Stromal cell of bone marrow (primary cell): ENCODE data around the gene SLC9A2.

Source experiments
- DNase-seq: peaks from one replicate; pipeline ENCODE4 v3.0.0-alpha.2; 2012; ENCODE audit warnings: low read depth

SLC9A2 gene

GRCh38 chr2:102618452-102619413 is 620 bp upstream of the SLC9A2 start:
- DNase-seq = no peak

DNA sequence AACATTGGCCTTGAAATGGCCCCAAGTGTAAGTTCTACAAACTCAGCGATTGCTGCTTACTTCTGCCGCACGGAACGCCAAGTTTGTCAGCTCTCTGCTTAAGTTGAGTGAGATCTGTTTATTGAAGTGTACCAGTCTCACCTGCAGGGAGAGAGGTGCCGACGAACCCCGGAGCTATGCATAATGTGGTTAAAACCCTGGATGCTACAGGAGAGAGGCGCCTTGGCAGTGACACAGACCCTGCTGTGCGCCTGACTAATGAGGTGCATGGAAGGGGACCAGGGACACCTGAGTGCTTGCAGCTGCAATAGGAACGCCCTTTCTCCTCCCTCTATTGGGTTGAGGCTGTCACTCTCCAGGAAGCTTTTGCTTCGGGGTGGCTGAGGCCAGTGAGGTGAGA is 979 bp downstream of the SLC9A2 start:
- no peak for DNase-seq

DNA sequence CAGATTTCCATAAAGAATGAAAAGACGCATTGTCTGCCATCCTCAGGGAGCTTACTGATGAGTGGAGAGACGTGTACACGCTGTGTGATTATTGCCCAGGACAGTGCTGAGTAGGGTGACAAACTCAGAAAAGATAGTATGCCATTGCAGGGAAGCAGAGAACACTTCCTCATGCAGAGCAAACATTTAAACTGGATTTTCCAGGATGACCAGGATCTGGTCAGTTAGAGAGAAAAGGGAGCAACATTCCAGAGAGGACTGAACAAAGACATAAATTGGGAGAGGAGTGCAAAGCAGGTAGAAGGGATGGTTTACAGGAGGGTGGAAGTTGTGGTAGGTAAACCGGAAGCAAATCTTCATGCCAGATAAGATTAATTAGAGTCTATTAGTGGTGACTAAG is 2.3 kb downstream of the SLC9A2 start:
- DNase-seq = no peak

DNA sequence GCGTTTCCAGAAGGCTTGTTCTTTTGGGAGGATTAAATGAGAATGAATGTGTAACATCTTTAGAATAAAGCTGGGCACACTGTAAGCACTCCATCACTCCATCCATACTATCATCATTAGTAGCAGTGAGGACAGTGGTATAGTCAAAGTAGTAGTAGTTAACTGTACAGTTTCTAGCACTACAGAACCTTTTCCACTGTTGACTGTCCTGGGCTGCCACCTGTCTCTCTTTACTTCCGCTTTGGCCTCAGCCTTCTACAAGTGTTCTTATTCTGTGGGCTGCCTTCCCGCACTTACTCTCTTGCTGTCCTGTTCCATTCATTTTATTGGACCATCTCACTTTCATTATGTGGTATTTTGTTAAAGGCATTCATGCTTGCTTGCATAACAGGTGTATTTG is 3.3 kb downstream of the SLC9A2 start:
- DNase-seq = no peak

GRCh38 chr2:102630458-102630857 is 11.1 kb downstream of the SLC9A2 start:
- no peak for DNase-seq

DNA sequence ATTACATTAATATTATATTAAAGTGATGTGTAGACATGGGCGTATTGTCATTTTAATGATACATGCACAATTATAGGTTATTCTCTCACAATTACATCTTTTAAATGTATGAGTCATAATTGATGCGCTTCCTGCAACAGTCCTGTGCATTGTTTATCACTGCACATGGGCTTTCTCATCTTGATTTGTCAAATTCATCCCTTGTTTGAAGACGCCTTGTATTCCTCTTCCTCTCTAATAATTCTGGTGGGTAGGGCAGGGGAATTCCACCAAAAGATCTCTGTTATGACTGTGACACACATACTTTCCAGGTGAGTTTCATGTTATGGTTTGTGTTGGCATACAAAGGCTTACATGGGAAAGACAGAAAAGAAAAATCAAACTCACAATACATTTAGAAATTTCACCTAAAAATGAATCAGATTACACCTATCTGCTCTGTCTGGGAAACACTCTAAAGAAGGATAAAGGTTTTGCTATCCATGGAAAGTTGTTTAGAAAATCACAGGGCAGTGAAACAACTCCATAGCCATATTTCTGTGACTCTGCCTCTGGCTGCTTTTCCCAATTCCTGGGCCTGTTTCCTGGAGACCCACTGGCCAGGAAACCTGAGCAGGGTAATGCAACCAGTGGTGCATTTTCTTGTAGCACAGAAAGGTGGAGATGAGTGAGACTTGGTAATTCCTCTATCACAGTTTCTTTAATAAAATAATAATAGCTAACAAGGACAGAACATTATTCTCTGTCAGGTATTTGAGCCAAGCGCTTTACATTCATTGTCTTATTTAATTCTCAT is 13.2 kb downstream of the SLC9A2 start:
- DNase-seq = no peak

- DNase-seq = no peak
Observed at GRCh38 chr2:102634831-102635241, 15.5 kb downstream of the SLC9A2 start.

GRCh38 chr2:102635317-102635716 is 16.0 kb downstream of the SLC9A2 start:
- DNase-seq = no peak

GRCh38 chr2:102636283-102636907 is 17.0 kb downstream of the SLC9A2 start:
- no peak for DNase-seq

GRCh38 chr2:102637358-102637757 is 18.0 kb downstream of the SLC9A2 start:
- DNase-seq = no peak

DNA sequence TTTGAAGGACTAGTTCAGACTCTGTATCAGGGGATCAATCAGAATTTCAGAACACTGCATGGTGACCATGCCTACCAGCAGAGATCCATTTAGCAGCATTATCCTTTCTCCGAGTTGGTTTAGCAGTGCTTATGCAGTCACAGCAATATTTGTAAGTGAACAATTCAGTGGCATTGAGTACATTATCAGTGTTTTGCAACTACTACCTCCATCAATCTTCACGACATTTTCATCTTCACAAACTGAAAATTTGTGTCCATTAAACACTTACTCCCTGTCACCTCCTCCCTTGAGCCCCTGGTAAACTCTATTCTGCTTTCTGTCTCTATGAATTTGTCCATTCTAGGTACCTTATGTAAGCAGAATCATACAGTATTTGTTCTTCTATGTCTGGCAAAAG is 20.1 kb downstream of the SLC9A2 start:
- DNase-seq = no peak

DNA sequence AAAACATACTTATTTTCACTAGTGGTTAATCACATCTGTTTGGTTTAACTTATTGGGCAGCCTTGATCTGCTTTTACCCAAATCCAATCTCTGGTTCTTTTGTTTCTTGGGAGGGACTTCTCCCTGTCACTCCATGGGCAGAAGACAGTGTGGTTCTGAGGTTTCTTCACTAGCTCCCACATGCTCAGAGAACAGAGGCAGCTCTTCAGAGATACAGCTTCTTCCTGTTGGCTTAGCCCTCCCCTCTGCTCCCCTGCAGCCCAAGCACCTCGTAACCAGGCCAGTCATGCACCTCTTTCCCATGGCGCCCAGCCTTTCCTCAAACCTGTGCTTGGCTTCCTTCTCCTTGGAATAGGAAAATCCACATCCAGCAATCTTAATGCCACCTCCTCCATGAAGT is 32.8 kb downstream of the SLC9A2 start:
- DNase-seq = no peak

GRCh38 chr2:102657770-102658169 is 38.4 kb downstream of the SLC9A2 start:
- no peak for DNase-seq

DNA sequence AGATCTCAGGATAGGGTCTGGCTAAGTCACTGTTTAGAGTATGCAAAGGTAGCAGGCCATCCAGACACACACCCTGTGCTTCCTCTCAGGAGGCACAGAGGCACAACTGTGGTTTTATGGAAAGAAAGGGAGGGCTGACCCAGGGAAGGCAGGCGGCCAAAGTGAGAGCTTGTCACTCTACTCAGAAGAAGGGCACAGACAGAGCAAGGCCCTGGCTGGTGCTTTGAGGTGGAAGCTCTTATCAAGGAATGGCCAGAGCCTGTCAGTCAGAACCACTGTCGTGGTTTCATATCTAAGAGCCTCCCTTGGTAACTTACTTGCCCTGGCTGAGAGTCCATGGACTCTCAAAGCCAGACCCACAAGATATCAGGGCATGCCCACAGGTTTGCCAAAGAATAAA is 40.7 kb downstream of the SLC9A2 start:
- DNase-seq = no peak

- DNase-seq = no peak
Observed at GRCh38 chr2:102660574-102660973, 41.2 kb downstream of the SLC9A2 start.

- DNase-seq = no peak
Observed at GRCh38 chr2:102661846-102662245, 42.5 kb downstream of the SLC9A2 start.

DNA sequence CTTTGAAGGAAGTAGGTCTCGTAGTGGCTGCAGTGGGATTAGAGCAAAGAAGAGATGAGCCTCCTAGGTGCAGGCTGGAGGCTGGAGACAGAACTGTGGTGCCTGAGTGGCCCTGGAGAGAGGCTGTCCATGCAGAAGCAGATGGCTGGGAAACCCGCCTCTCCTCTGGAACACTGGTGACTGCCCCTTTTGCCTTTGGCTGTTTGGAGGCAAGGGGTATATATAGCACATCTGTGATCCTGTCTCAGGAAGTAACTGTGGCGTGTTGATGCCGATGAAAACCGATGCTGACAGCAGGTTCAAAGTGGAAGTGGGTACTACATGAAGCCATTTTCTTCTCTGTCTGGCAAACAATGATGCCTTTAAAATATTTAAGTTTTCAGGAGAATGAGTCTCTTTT is 43.5 kb downstream of the SLC9A2 start:
- no peak for DNase-seq

DNA sequence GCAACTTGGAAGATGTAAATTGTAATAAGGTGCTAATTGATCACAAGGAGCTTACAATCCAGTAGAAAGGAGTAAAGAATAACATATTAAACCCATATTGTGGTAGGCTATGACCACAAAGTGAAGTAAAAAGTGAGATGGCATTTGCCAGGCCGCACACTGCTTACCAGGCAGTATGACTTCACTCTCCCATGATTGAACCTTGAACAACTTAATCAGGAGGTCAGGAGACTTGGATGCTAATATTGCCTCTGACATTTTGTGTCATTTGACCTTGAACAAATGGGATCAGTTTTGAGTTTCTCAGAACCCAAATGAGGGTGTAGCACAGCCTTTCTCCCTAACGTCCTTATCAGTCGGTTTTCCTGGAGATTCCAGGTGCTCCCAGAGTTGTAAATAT is 44.0 kb downstream of the SLC9A2 start:
- DNase-seq = no peak

DNA sequence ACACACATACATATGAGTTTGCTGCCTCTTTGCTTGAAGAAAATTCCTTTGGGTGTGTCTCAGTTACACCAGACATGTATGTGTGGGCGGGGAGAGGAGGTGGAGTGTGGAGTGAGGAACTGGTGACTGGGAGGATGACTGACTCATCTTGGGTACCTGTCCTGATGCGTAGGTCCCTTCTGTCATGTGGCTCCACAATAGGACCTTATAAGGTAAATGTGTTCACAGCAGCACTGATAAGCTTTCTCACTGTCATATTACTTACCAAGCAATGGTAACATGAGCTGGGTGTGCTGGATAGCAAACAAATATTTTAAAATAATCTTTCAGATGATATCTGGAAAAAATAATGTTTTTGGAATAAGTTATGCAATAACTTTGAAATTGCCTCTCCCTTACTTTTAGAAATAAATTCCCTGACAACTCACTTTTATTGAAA is 45.1 kb downstream of the SLC9A2 start:
- no peak for DNase-seq

DNA sequence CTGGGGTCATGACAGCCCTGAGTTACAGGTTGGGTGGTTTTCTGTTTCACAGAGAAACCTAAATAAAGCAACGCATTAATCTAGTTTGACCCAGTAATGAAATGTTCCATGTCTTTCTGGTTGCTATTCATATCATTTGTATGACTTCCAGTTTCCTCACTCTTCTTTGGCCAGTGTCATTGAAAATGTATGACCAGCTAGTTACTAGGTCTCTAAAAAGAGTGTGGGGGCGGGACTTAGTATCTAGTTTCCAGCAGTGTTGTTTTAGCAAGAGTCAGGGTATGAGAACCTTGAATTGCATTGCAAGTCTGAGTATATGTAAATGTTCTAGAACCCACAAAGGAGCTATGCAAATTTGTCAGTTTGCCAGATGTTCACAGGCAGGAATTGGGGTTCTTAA is 47.7 kb downstream of the SLC9A2 start:
- DNase-seq = no peak

GRCh38 chr2:102668171-102668570 is 48.8 kb downstream of the SLC9A2 start:
- no peak for DNase-seq

DNA sequence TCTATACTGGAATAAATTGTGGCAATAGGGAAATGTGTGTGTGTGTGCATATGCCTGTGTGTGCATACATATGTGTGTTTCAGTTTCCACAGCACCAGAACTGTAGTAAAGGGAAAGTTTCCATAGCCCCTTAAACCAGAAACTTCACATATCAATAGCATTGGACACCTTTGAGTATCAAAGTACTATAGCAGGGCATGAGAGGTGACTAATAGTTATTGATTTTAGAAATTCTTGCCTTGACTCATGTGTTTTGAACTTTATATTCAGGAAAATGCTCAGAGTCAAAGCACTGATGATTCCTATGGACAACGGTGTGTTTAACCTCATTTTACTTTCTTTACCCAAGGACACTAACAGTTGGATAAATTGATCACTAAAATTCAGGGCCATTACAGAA is 50.0 kb downstream of the SLC9A2 start:
- no peak for DNase-seq
